ENCODE data around the gene TRIM52. TPM values are rescaled to one million over a fixed set of nuclear protein-coding genes. Genes with fewer than 3 reads are reported as not detected.
A peak's percentile ranks its signal among the peaks of the same experiment; 100 is the strongest.

Gene TRIM52
- 2.9 TPM for polyA plus RNA-seq (2012; ENCODE audit: insufficient read length, low read depth)

GRCh38 chr5:181260720-181261319 is at the start of gene TRIM52:
TRIM52 (minus strand) TSS chr5:181261143; CDS start chr5:181260813, 330 bp downstream.
- peak; percentile 62 for TF ChIP-seq POLR2AphosphoS5 (IDR thresholded peaks at IDR 0.05; ENCODE audit: low read depth, low read length)
- peak; percentile 96; the same call in 1 of the 2 replicates for TF ChIP-seq SIN3A (IDR thresholded peaks at IDR 0.05; ENCODE audit: borderline replicate concordance, insufficient read depth, low read length)
- peak; percentile 93 for TF ChIP-seq FOXP2 (optimal IDR thresholded peaks at IDR 0.05; ENCODE audit: borderline replicate concordance, extremely low read depth, extremely low read length, insufficient read depth)
- TF ChIP-seq, protein P1, sequence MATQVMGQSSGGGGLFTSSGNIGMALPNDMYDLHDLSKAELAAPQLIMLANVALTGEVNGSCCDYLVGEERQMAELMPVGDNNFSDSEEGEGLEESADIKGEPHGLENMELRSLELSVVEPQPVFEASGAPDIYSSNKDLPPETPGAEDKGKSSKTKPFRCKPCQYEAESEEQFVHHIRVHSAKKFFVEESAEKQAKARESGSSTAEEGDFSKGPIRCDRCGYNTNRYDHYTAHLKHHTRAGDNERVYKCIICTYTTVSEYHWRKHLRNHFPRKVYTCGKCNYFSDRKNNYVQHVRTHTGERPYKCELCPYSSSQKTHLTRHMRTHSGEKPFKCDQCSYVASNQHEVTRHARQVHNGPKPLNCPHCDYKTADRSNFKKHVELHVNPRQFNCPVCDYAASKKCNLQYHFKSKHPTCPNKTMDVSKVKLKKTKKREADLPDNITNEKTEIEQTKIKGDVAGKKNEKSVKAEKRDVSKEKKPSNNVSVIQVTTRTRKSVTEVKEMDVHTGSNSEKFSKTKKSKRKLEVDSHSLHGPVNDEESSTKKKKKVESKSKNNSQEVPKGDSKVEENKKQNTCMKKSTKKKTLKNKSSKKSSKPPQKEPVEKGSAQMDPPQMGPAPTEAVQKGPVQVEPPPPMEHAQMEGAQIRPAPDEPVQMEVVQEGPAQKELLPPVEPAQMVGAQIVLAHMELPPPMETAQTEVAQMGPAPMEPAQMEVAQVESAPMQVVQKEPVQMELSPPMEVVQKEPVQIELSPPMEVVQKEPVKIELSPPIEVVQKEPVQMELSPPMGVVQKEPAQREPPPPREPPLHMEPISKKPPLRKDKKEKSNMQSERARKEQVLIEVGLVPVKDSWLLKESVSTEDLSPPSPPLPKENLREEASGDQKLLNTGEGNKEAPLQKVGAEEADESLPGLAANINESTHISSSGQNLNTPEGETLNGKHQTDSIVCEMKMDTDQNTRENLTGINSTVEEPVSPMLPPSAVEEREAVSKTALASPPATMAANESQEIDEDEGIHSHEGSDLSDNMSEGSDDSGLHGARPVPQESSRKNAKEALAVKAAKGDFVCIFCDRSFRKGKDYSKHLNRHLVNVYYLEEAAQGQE (IDR thresholded peaks at IDR 0.05; ENCODE audit: insufficient read depth in 1 of 2, low read depth in 2 of 2, low read length in 2 of 2): peak in 1 of 2 experiments; percentile 50; a peak in 2 of 4 replicates
- TF ChIP-seq TAF1 (IDR thresholded peaks at IDR 0.05; ENCODE audit: borderline replicate concordance, insufficient read depth, low read length): peak; percentile 95

DNA sequence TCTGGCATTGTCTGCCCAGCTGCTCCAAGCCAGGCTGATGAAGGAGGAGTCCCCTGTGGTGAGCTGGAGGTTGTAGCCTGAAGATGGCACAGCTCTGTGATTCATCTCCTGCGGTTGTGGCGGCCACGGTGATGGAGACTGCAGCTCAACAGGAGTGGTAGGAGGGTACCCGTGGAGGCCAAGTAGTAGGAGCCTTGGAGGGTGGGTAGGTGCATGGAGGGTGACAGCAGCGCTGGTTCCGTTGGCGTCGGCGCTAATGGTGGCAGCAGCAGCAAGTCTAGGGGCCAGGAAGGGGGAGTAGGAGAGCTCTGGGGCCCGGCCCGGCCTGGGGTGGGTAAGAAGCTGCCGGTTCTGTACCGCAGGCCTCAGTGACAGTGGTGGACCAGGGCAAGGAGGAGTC is 22.4 kb upstream of the TRIM52 start:
- no peak for TF ChIP-seq POLR2AphosphoS5 (IDR thresholded peaks at IDR 0.05; ENCODE audit: low read depth, low read length)
- no peak for TF ChIP-seq FOXP2 (optimal IDR thresholded peaks at IDR 0.05; ENCODE audit: borderline replicate concordance, extremely low read depth, extremely low read length, insufficient read depth)
- TF ChIP-seq TAF1 (IDR thresholded peaks at IDR 0.05; ENCODE audit: borderline replicate concordance, insufficient read depth, low read length): no peak
- TF ChIP-seq, protein P1 (IDR thresholded peaks at IDR 0.05; ENCODE audit: insufficient read depth in 1 of 2, low read depth in 2 of 2, low read length in 2 of 2): no peak
- TF ChIP-seq SIN3A (IDR thresholded peaks at IDR 0.05; ENCODE audit: borderline replicate concordance, insufficient read depth, low read length): no peak

GRCh38 chr5:181282874-181283273 is 21.9 kb upstream of the TRIM52 start:
- TF ChIP-seq, protein P1 (IDR thresholded peaks at IDR 0.05; ENCODE audit: insufficient read depth in 1 of 2, low read depth in 2 of 2, low read length in 2 of 2): no peak
- TF ChIP-seq SIN3A (IDR thresholded peaks at IDR 0.05; ENCODE audit: borderline replicate concordance, insufficient read depth, low read length): no peak
- TF ChIP-seq FOXP2 (optimal IDR thresholded peaks at IDR 0.05; ENCODE audit: borderline replicate concordance, extremely low read depth, extremely low read length, insufficient read depth): no peak
- no peak for TF ChIP-seq TAF1 (IDR thresholded peaks at IDR 0.05; ENCODE audit: borderline replicate concordance, insufficient read depth, low read length)
- TF ChIP-seq POLR2AphosphoS5 (IDR thresholded peaks at IDR 0.05; ENCODE audit: low read depth, low read length): no peak

DNA sequence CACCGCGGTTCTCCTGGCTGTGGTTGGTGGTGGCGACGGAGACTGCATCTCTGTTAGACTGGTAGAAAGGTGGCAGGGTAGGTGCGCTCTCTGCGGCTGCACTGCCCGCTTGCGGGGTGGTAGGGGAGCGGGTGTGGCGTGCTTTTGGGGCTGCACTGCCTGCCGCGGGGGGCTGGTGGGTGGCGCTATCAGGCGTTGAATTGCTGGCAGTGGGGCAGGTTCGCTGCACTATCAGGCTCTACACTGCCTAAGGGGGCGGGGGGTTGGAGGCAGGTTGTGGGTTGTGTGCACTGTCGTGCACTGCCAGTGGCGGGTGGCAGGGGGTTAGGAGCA is 21.0 kb upstream of the TRIM52 start:
- TF ChIP-seq POLR2AphosphoS5 (IDR thresholded peaks at IDR 0.05; ENCODE audit: low read depth, low read length) (no peak), TAF1 (IDR thresholded peaks at IDR 0.05; ENCODE audit: borderline replicate concordance, insufficient read depth, low read length) (no peak), FOXP2 (optimal IDR thresholded peaks at IDR 0.05; ENCODE audit: borderline replicate concordance, extremely low read depth, extremely low read length, insufficient read depth) (no peak), SIN3A (IDR thresholded peaks at IDR 0.05; ENCODE audit: borderline replicate concordance, insufficient read depth, low read length) (no peak)
- TF ChIP-seq, protein P1 (IDR thresholded peaks at IDR 0.05; ENCODE audit: insufficient read depth in 1 of 2, low read depth in 2 of 2, low read length in 2 of 2): no peak

All from PFSK-1 (cell line).